SU-DHL-6 (cell line): ENCODE results near the gene CLIP2.
"Not testable (repeated sequence)": the region's sequence is repeated elsewhere in the genome, so short reads cannot be mapped to it uniquely, and the experiment has no call there.

Experiments used
- H2AFZ ChIP-seq: fragments of 200-600 bp; sonication (generic); 2 replicates; pipeline ENCODE4 v1.6.1; 2014; ENCODE audit warnings: low read depth, mild to moderate bottlenecking, moderate library complexity, mixed read lengths, antibody characterized with exemption, low read length; ENCODE audit not compliant: severe bottlenecking
- H3F3A ChIP-seq: fragments of 200-600 bp; shearing (Covaris generic); 2 replicates; pipeline ENCODE4 v1.6.0; 2016; ENCODE audit warnings: antibody characterized with exemption, mild to moderate bottlenecking; ENCODE audit not compliant: insufficient read depth
- H3K27ac ChIP-seq: fragments of 200-600 bp; sonication (generic); 2 replicates; pipeline ENCODE4 v1.5.1; 2016; ENCODE audit warnings: low read depth, mild to moderate bottlenecking, low read length, moderate library complexity, mixed read lengths
- H3K27me3 ChIP-seq: fragments of 200-600 bp; sonication (generic), shearing (Covaris generic); 2 replicates; pipeline ENCODE4 v1.6.0; 2014; ENCODE audit warnings: mild to moderate bottlenecking, low read length
- H3K36me3 ChIP-seq: fragments of 200-600 bp; sonication (generic); 2 replicates; pipeline ENCODE4 v1.6.1; 2014; ENCODE audit warnings: mild to moderate bottlenecking, low read length, mixed read lengths
- H3K4me2 ChIP-seq: fragments of 300-600, 200-600 bp; shearing (Covaris generic), sonication (generic); 2 replicates; pipeline ENCODE4 v1.6.0; 2014; ENCODE audit warnings: low read length, low read depth, mild to moderate bottlenecking; ENCODE audit not compliant: poor library complexity, severe bottlenecking
- H3K4me3 ChIP-seq: fragments of 200-600 bp; sonication (generic); 2 replicates; pipeline ENCODE4 v1.5.1; 2014; ENCODE audit warnings: antibody characterized with exemption, low read length, mild to moderate bottlenecking, mixed read lengths; ENCODE audit not compliant: insufficient read depth, poor library complexity, severe bottlenecking
- H3K79me2 ChIP-seq: fragments of 200-600 bp; sonication (generic); 2 replicates; pipeline ENCODE4 v1.6.1; 2014; ENCODE audit warnings: mild to moderate bottlenecking, low read length, moderate library complexity; ENCODE audit not compliant: insufficient read depth
- H3K9ac ChIP-seq: fragments of 200-600 bp; sonication (generic); 2 replicates; pipeline ENCODE4 v1.7.0; 2014; ENCODE audit warnings: mild to moderate bottlenecking, low read length
- H3K9me2 ChIP-seq: fragments of 200-600 bp; sonication (generic); replicated peaks from 2 replicates; pipeline ENCODE4 v1.6.1; 2014; ENCODE audit warnings: low read length; ENCODE audit not compliant: insufficient read depth
- H3K9me3 ChIP-seq: fragments of 200-600 bp; sonication (generic); 2 replicates; pipeline ENCODE4 v1.6.1; 2014; ENCODE audit warnings: low read length, mixed read lengths; ENCODE audit not compliant: insufficient read depth
- H4K20me1 ChIP-seq: fragments of 200-600 bp; sonication (generic); 2 replicates; pipeline ENCODE4 v1.6.1; 2014; ENCODE audit warnings: low read depth, mild to moderate bottlenecking, antibody characterized with exemption, low read length, moderate library complexity, mixed read lengths
- CTCF ChIP-seq: fragments of 200-600 bp; sonication (generic); IDR thresholded peaks from one replicate; pipeline ENCODE4 v1.5.1; 2017; ENCODE audit warnings: antibody characterized with exemption, mild to moderate bottlenecking, low read length, moderate library complexity; ENCODE audit not compliant: insufficient read depth, poor library complexity, severe bottlenecking
- EZH2phosphoT487 ChIP-seq: fragments of 200-600 bp; sonication (generic), shearing (Covaris generic); conservative IDR thresholded peaks from 2 replicates; pipeline ENCODE4 v1.6.1; 2018; ENCODE audit warnings: mild to moderate bottlenecking, antibody characterized with exemption, low read length, moderate library complexity, mixed read lengths

Gene CLIP2

GRCh38 chr7:74409571-74409970 is 120.4 kb downstream of the CLIP2 start:
- no peak overlapping the region for H3K27ac ChIP-seq
- no peaks in the 10 kb centered on the region for H3K79me2 ChIP-seq
- no peaks in the 10 kb centered on the region for H3K9me3 ChIP-seq
- no peak overlapping the region for H3K4me3 ChIP-seq
- no peaks in the 10 kb centered on the region for H3K36me3 ChIP-seq
- TF ChIP-seq EZH2phosphoT487 (no peak), CTCF (no peak)
- no peak overlapping the region for H2AFZ ChIP-seq
- no peaks in the 10 kb centered on the region for H3K9me2 ChIP-seq
- no peaks in the 10 kb centered on the region for H4K20me1 ChIP-seq
- no peaks in the 10 kb centered on the region for H3K27me3 ChIP-seq
- H3F3A ChIP-seq, result no peaks in the 10 kb centered on the region
- no peak overlapping the region for H3K9ac ChIP-seq
- H3K4me2 ChIP-seq, result no peak overlapping the region

GRCh38 chr7:74410772-74411171 is 121.6 kb downstream of the CLIP2 start:
- H3K4me3 ChIP-seq, result no peak overlapping the region
- H3K9ac ChIP-seq, result no peak overlapping the region
- H3K27me3 ChIP-seq, result no peaks in the 10 kb centered on the region
- H3K9me3 ChIP-seq, result no peaks in the 10 kb centered on the region
- H4K20me1 ChIP-seq, result no peaks in the 10 kb centered on the region
- H3F3A ChIP-seq, result no peaks in the 10 kb centered on the region
- no peaks in the 10 kb centered on the region for H3K9me2 ChIP-seq
- no peaks in the 10 kb centered on the region for H3K36me3 ChIP-seq
- no peak overlapping the region for H3K27ac ChIP-seq
- no peak for TF ChIP-seq EZH2phosphoT487
- TF ChIP-seq CTCF, result no peak
- H2AFZ ChIP-seq, result no peak overlapping the region
- H3K4me2 ChIP-seq, result no peak overlapping the region
- no peaks in the 10 kb centered on the region for H3K79me2 ChIP-seq

- H4K20me1 ChIP-seq, H3F3A ChIP-seq, H3K9ac ChIP-seq, H3K27ac ChIP-seq, H3K4me3 ChIP-seq, H3K4me2 ChIP-seq, H3K9me2 ChIP-seq, H2AFZ ChIP-seq, H3K27me3 ChIP-seq, H3K9me3 ChIP-seq, H3K36me3 ChIP-seq, H3K79me2 ChIP-seq: not testable (repeated sequence)
These were observed 122.4 kb downstream of the CLIP2 start for GRCh38 chr7:74411571-74411970.

GRCh38 chr7:74412056-74412455 is 122.8 kb downstream of the CLIP2 start:
- TF ChIP-seq EZH2phosphoT487 (no peak), CTCF (no peak)
- no peaks in the 10 kb centered on the region for H3K9me2 ChIP-seq
- no peaks in the 10 kb centered on the region for H3K27me3 ChIP-seq
- H2AFZ ChIP-seq, result no peak overlapping the region
- no peaks in the 10 kb centered on the region for H3K79me2 ChIP-seq
- H3F3A ChIP-seq, result no peaks in the 10 kb centered on the region
- no peaks in the 10 kb centered on the region for H3K36me3 ChIP-seq
- H3K27ac ChIP-seq, result no peak overlapping the region
- H3K9ac ChIP-seq, result no peak overlapping the region
- no peaks in the 10 kb centered on the region for H4K20me1 ChIP-seq
- no peak overlapping the region for H3K4me3 ChIP-seq
- no peak overlapping the region for H3K4me2 ChIP-seq
- H3K9me3 ChIP-seq, result no peaks in the 10 kb centered on the region
